ENCODE data around the gene WDFY2.
"Not testable (repeated sequence)": the region's sequence is repeated elsewhere in the genome, so short reads cannot be mapped to it uniquely, and the experiment has no call there.

GRCh38 chr13:51545446-51545845, 38.8 kb upstream of the WDFY2 start:
- not testable (repeated sequence) for TF ChIP-seq POLR2A, CTCF (IDR thresholded peaks at IDR 0.05)
